Panc1 (cell line): Measurements from ENCODE around the gene SGIP1.

Experiments
- CTCF ChIP-seq: fragments of 450-650 bp; IDR thresholded peaks from 2 replicates; pipeline ENCODE4 v1.5.1; 2017; ENCODE audit warnings: mild to moderate bottlenecking
- POLR2AphosphoS5 ChIP-seq: IDR thresholded peaks from 2 replicates; pipeline ENCODE4 v1.6.1; 2012; ENCODE audit warnings: mild to moderate bottlenecking, low read depth, low read length, moderate library complexity
- REST ChIP-seq, 2 experiments: IDR thresholded peaks; 2 replicates each; pipeline ENCODE4 v1.6.1; 2011 to 2012; ENCODE audit warnings: low read depth in 2 of 2, control low read depth in 1 of 2, low read length in 1 of 2, mild to moderate bottlenecking in 1 of 2, moderate library complexity in 1 of 2; ENCODE audit not compliant: insufficient read depth in 1 of 2
- SIN3A ChIP-seq: IDR thresholded peaks from 2 replicates; pipeline ENCODE4 v1.6.1; 2012; ENCODE audit warnings: low read depth, mild to moderate bottlenecking, low read length, moderate library complexity, borderline replicate concordance; ENCODE audit not compliant: insufficient read depth

- TF ChIP-seq SIN3A = no peak
- TF ChIP-seq POLR2AphosphoS5 = no peak
- no peak for TF ChIP-seq CTCF
- no peak for TF ChIP-seq REST (IDR thresholded peaks at IDR 0.05; ENCODE audit: insufficient read depth in 1 of 2, low read depth in 2 of 2, low read length in 1 of 2)
These were observed 7.9 kb upstream of the SGIP1 start for GRCh38 chr1:66526036-66526435.
